AG04450 (cell line): Measurements from ENCODE around the gene SAMD4A. TPM values are rescaled to one million over a fixed set of nuclear protein-coding genes. Genes with fewer than 3 reads are reported as not detected.

ENCODE experiments used
- CTCF ChIA-PET: fragments of 300-600, 350-600 bp; formaldehyde crosslinking; extraction: SDS; loops from one replicate; lab custom pipeline; 2022; ENCODE audit warnings: antibody characterized with exemption, inconsistent platforms; lab: Charles Lee
- POLR2A ChIA-PET: fragments of 350-600 bp; formaldehyde crosslinking; extraction: SDS; loops from one replicate; lab custom pipeline; 2021; ENCODE audit warnings: antibody characterized with exemption, inconsistent platforms; lab: Yijun Ruan, JAX
- DNase-seq: peaks from one replicate; pipeline ENCODE4 v3.0.0-alpha.2; 2011; ENCODE audit warnings: low read depth, low spot score
- H3K27ac ChIP-seq: one replicate; pipeline ENCODE4 v1.5.1; 2012; ENCODE audit warnings: low read depth, low read length, control low read depth
- H3K27me3 ChIP-seq: one replicate; pipeline ENCODE4 v1.6.0; 2012; ENCODE audit warnings: low read length; ENCODE audit not compliant: control insufficient read depth, insufficient read depth
- H3K4me3 ChIP-seq: 2 replicates; pipeline ENCODE4 v1.5.1; 2011; ENCODE audit warnings: mild to moderate bottlenecking, low read depth, low read length, control low read depth
- H3K9me3 ChIP-seq: 2 replicates; pipeline ENCODE4 v1.5.1; 2012; ENCODE audit warnings: low read length; ENCODE audit not compliant: control insufficient read depth, insufficient read depth
- polyA plus RNA-seq: library from polyadenylated mRNA; depleted of rRNA; stranded (reverse); fragments of >200 nt; gene quantifications from 2 replicates; pipeline ENCODE4 v1.2.3, GENCODE V29; 2011
- TF ChIP-seq, protein P1 (sequence below): IDR thresholded peaks from 2 replicates; pipeline ENCODE4 v1.5.1; 2011; ENCODE audit warnings: low read depth, low read length, control low read depth, inconsistent platforms

The SAMD4A gene
- polyA plus RNA-seq, 1 experiment, result 12.7 TPM

GRCh38 chr14:54781961-54782750 is 215.2 kb downstream of the SAMD4A start:
- TF ChIP-seq, protein P1, sequence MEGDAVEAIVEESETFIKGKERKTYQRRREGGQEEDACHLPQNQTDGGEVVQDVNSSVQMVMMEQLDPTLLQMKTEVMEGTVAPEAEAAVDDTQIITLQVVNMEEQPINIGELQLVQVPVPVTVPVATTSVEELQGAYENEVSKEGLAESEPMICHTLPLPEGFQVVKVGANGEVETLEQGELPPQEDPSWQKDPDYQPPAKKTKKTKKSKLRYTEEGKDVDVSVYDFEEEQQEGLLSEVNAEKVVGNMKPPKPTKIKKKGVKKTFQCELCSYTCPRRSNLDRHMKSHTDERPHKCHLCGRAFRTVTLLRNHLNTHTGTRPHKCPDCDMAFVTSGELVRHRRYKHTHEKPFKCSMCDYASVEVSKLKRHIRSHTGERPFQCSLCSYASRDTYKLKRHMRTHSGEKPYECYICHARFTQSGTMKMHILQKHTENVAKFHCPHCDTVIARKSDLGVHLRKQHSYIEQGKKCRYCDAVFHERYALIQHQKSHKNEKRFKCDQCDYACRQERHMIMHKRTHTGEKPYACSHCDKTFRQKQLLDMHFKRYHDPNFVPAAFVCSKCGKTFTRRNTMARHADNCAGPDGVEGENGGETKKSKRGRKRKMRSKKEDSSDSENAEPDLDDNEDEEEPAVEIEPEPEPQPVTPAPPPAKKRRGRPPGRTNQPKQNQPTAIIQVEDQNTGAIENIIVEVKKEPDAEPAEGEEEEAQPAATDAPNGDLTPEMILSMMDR, result no peak
- DNase-seq, result no peak
- POLR2A ChIA-PET, result no interaction called here
- CTCF ChIA-PET, result interaction anchor here (1.1 to 2.9 kb wide), 4 partner anchors 8 to 218 kb away, joined by 3 to 22 read pairs (median 4); no protein-coding TSS in a partner anchor
- H3K4me3 ChIP-seq, result no peak overlapping the region
- no peak overlapping the region for H3K27ac ChIP-seq
- H3K9me3 ChIP-seq, result no peaks in the 10 kb centered on the region
- H3K27me3 ChIP-seq, result no peaks in the 10 kb centered on the region

- TF ChIP-seq, protein P1, result 0 out of 2 replicates have a peak, but pooled peaks have one; percentile 21
- H3K27ac ChIP-seq, result no peak overlapping the region
- POLR2A ChIA-PET, result no interaction called here
- no peak overlapping the region for H3K4me3 ChIP-seq
- CTCF ChIA-PET, result interaction anchor here (1.1 to 2.9 kb wide), 3 partner anchors 9 to 219 kb away, joined by 3 to 22 read pairs (median 5); no protein-coding TSS in a partner anchor
- no peaks in the 10 kb centered on the region for H3K27me3 ChIP-seq
- H3K9me3 ChIP-seq, result no peaks in the 10 kb centered on the region
- DNase-seq, result no peak
Observed at GRCh38 chr14:54782751-54783659, 216.1 kb downstream of the SAMD4A start.

- ChIA-PET POLR2A (no interaction called here), CTCF (interaction anchor here (0.8 to 2.9 kb wide), 3 partner anchors 10 to 220 kb away, joined by 3 to 22 read pairs (median 5); no protein-coding TSS in a partner anchor)
- DNase-seq, result no peak
- H3K27me3 ChIP-seq, result no peaks in the 10 kb centered on the region
- no peak overlapping the region for H3K4me3 ChIP-seq
- H3K9me3 ChIP-seq, result no peaks in the 10 kb centered on the region
- no peak overlapping the region for H3K27ac ChIP-seq
- TF ChIP-seq, protein P1, result no peak
Observed at GRCh38 chr14:54783660-54784015, 216.7 kb downstream of the SAMD4A start.

DNA sequence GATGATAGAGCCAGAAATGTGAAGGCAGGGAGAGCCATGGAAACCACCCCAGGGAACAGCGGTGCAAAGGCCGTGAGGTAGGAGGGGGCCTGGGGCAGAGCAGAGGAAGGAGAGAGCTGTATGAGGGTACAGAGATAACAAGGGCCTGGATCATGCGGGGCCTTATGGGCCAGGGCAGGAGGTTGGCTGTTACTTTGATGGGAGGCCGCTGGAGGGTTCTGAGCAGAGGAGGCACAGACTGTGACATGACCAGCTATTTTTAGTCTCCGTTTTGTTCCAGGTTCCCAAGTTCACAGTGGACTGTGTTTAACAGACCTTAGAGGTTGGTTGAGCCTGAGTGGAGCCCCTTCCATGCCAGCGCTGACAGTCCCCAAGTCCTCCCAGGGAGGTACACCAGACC is 217.1 kb downstream of the SAMD4A start:
- H3K27me3 ChIP-seq, result no peaks in the 10 kb centered on the region
- TF ChIP-seq, protein P1, result no peak
- no peak overlapping the region for H3K4me3 ChIP-seq
- no peaks in the 10 kb centered on the region for H3K9me3 ChIP-seq
- no peak overlapping the region for H3K27ac ChIP-seq
- POLR2A ChIA-PET, result no interaction called here
- CTCF ChIA-PET, result interaction anchor here (0.8 to 2.9 kb wide), 2 partner anchors 10 to 22 kb away, joined by 3 to 22 read pairs; no protein-coding TSS in a partner anchor
- DNase-seq, result no peak
